GM21528 (cell line): ENCODE results near the gene NR1H3.
A peak's percentile ranks its signal among the peaks of the same experiment; 100 is the strongest.

Experiments used
- ATAC-seq: cut with Tn5 transposase; IDR thresholded peaks from one replicate; pipeline ENCODE4 v1.9.1; 2021; ENCODE audit warnings: mild to moderate bottlenecking, moderate library complexity; ENCODE audit not compliant: unreplicated experiment, low FRiP score

Gene NR1H3

DNA sequence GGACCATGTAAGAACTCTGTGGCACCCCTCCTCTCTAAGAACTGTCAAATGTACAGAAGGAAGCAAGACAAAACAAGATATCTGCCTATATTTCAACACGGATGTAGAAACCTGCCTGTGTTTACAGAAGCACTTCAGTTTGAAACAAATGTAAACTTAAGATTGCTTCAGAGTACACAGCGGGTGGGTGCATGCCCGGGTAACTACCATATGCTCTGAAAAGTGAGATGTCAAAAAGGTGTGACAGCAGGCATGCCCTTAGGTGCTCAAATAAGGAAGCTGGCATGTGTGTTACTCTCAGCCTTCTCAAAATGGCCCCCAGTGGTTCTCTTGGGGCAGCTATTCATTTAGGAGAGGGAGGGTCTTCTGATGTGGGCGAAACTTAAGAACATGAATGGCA, 14.3 kb upstream of the NR1H3 start:
- no peak for ATAC-seq

DNA sequence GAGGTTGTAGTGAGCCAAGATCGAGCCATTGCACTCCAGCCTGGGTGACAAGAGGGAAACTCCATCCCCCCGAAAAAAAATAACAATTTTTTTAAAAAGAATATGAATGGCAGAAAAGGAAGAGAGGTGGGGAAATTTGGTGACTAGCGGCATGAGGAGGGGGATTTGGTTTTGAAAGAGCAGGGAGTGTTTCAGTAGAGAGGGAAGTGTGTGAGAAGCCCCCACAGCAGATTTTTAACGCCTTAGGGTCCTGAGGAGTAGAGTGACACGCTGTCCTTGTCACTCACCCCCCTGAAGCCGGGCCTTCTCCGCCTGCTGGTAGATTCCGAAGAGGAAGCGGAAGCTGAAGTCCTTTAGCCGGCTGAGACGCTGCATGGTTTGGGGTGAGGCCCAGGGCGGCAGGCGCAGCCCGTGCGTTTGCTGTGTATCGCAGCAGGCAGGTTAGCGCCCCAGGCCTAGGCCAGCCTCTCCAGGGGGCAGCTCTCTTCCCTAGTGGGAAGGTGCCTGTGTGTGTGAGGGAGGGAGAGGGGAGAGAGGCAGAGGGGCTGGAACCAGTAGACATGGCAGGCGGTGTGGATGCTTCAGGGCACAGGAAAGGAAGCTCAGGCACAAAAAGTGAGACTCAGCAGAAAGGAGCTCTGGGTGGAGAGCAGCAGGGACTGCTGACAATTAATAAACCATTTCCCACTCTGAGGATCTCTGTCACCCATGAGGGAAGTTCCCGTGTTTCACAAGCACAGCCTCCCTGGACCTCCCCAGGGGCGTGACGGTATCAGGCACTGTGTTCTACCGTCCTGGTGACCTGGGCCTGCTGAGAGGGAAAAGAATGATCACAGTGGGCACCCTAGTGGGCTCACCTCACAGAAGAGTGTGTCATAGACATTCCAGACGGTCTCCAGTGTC, 13.1 kb upstream of the NR1H3 start:
- no peak for ATAC-seq

DNA sequence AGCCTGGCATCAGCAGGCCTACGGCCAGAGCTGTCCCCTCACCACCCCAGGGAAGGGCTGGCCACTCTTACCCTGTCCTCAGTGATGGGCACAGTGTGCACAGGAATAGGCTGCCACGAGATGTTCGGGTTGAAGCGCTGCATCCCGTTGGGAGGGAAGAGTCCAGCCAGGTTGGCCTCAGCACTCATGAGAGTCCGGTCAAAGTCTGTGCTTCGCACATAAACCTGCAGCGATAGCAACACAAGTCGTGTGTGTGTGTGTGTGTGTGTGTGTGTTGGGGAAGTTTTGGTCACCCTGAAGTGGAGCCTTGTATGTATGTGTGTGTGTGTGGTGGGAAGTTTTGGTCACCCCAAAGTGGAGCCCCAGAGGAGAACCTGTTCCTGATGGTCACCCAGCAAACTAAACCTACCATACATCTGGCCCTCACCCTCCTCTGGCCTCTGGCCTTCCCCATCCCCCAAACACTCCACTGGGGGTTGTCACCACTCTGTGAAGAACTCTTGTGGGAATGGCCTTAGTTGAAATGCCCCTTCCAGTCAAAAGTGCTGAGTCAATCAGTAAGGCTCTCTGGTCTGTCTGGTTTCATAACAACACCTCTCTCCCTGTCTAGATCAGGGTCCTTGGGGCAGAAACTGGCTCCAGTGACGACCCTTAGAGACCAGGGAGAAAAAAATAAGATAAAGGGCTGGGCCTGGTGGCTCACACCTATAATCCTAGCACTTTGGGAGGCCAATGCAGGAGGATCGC, 12.0 kb upstream of the NR1H3 start:
- ATAC-seq = no peak

DNA sequence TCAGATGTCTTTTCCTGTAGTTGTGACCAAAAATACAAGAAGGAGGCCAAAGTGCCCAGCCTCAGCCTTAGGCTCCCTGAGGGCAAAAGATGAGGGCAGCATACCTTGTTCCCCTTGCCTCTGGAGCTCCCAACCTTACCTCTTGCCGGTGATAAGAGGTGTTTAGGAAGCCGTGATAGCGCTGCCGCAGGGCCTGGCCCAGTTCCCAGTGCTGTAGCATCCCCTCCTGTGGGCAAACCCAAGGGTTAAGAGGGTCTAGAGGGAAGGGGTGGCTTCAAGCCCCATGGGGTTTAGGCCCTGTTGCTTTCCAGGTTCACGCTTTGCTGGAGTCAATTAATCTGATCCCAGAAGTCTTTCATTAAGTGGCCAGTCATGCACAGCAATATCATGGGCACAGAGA, 10.3 kb upstream of the NR1H3 start:
- no peak for ATAC-seq

DNA sequence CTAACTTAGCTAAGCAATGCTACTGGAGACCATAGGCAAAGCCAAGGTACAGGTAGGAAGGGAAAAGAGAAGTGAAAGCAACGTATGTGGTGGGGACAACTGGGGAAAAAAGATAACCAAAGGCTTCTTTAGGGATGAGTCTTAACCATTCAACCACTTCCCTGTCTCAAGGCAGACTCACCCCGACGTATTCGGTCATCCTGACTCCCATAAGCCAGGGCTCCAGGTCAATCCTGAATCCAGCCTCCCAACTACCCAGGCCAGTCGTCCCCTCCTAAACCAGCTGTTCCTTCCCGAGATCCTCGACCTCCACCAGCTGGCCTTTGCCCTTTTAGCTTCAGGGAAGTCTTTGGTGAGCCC, 9.5 kb upstream of the NR1H3 start:
- ATAC-seq = peak; percentile 22

DNA sequence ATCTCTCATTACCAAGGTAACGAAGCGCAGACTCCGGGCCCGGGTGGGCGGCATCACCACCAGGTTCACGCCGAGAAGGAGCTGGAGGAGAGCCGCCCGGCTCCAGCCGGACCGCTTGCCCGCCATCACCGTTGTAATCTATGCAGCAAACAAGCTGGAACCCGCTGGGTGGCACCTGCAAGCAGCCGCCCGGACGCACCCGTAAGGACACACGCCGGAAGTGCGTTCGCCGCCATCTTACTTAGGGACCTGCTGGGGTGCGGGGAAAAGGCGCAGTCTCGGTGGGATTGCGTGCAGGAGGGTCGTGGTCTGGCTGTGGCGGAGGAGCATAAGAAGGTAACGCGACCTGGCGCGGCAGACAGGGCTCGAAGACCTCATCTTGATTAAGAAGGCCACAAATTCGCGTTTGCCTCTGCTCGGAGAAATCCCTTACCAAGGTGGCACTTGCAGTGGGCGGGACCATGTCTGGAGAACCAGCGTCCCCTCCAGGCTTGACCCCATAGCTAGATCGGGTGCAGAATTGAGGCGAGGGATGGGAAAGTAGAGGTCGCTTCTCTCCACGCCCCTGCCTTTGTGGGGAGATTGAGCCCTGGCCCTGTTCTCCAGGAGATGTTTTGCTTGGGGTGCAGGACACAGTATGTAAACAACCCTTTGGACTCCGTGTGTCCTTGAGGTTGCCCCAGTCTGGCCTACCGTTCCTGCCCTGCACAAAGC, 9.0 kb upstream of the NR1H3 start, which contains the start of gene ACP2:
Gene ACP2, minus strand, starts transcription at position 151 of the 714 bp plus-strand sequence. Its CDS starts 25 bp downstream, at position 126.
- ATAC-seq = peak; percentile 94

DNA sequence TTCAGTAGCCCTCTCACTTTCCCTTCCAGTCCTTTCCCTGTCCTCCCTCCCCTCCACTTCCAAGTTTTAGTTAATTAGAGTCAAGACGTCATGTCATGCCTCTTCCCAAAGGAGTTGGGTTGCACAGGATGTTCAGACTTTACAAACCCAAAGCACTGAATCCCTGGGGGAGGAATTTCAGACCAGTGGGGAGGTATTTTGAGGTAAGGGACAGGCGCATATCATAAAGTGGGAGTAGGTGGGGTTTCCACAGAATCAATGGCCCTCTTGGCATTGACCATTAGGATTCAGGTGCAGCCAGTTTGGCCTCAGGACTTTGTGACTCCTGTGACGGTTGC, 8.4 kb upstream of the NR1H3 start:
- no peak for ATAC-seq

DNA sequence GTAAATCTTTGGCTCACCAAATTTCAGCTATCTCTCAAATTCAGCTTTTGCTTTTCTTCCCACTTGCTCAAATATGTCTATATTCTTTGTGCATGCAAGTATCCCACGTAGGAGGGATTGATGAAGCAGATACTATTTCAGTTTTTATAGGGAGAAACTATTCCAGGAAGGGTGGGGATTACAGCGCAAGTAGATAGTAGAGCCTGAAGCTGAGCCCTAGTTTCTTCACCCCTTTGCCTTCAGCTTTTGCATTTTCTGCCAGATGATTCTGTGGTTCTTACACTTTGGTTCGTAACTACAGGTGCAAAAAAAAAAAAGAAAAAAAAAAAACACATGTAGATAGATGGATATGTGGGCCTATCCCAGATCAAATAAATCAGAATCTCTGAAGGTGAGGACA, 6.0 kb upstream of the NR1H3 start:
- ATAC-seq = no peak

DNA sequence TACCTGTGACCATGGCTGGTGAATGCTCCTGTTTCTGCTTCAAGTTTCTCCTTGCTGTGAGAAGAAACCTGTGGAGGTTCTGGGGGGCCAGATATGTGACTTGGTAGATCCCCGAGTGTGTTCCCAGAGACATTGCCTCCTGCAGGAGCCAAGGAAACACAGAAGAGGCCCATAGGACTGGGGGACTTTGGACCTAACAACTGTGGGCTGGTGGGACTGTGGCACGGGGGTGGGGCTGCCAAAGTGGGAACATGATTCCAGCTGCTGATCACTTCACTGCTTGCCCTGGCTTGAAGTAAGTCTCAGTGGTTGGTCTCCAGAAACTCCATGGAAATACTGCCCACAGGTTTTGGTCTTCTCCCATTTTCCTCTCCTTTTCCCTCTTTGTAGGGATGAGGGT, 4.1 kb upstream of the NR1H3 start:
- ATAC-seq = no peak

DNA sequence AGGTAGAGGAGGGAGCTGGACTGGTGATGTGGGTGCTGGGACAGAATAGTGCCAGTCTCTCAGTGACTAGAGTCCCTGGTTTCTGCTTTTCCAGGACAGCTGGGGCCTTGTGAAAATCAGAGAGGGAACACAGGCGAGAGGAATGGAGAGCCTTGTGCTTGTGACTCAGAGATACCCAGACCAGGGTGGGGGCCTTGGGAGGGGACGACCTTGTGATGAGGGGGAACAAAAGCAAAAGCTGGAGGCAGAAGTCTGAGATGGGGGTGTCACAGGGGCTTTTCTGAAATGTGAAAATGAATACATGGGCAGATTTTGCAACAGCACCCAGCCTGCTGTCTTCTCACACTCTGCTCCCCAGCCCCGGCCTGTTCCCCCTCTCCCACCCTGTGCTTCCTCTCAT, 3.4 kb upstream of the NR1H3 start:
- ATAC-seq = no peak

DNA sequence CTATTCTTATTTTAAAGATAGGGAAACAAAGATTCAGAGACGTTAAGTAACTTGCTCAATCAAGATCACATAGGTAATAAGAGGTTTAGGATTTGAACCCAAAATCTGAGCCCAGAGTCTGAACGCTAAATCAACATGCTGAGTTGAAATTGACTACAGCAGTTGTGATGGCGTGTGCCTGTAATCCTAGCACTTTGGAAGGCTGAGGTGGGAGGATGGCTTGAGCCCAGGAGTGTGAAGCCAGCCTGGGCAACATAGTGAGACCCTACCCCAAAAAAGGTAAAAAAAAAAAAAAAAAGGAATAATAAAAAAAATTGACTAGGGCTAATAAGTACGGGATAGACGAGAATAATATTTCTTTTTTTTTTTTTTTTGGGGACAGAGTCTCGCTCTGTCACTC, 1.4 kb upstream of the NR1H3 start:
- ATAC-seq = no peak

DNA sequence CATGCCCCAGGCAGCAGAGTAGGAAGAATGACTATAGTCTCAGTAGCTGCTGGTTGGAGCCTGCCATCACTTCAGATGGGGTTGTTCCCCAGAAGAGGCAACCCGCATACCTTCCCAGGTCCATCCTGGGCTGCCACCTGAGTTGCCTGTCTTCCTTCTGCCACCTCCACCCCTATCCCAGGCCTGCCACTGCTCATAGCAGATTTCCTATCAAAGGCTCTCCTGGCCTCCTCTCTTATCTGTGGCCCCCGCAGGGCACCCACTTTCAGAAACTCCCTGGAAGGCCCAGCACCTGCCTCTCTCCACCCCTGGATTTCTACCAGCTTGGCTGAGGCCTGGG, 649 bp upstream of the NR1H3 start:
- ATAC-seq = no peak

DNA sequence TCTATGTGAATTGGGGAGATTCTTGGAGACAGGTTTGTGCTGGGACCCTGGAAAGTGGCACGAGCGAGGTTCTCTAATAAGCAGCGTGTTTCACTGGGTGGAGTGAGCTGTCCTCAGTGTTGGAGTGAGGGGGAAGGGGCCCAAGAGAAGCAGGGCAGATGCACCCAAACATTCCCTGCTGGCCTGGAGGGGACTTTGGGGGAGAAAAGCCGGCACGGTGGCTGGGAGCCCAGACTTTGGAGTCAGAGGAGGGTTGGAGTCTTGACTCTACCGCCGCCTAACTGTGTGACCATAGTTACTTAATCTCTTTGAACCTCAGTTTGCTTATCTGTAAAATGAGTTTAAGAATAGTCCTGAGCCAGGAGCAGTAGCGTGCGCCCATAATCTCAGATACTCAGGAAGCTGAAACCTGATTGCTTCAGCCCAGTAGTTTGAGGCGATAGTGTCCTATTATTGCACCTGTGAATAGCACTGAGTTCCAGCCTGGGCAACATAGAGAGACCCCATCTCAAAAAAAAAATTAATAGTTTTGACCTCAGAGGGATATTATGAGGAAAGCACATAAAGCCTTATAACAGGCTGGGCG, 614 bp downstream of the NR1H3 start:
- ATAC-seq = no peak

DNA sequence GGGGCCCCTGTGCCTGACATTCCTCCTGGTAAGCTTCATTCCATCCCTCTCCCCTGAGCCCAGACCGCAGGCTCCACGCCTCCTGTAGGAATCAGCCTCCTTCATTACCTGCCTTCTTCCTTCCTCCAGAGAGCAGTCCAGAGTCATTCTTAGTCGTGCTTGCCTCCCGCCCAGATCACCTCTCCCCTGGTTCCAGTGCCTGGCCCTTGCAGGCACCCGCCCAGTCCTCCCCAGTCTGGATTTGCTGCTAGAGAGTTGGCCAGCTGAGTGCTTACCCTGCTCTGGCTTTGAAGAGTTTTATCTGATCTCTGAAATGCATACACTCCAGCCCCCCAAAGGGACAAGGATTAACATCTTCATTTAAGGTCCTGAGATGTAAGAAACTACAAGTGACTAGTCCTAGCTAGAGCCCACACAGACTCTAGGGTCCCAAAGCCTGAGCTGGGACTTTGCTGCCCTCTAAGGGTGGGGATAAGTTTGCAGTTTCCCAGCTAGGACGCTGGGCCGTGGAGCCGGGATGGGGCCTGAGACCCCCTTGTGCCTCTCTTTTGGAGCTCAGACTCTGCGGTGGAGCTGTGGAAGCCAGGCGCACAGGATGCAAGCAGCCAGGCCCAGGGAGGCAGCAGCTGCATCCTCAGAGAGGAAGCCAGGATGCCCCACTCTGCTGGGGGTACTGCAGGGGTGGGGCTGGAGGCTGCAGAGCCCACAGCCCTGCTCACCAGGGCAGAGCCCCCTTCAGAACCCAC, 1.6 kb downstream of the NR1H3 start:
- ATAC-seq = no peak

DNA sequence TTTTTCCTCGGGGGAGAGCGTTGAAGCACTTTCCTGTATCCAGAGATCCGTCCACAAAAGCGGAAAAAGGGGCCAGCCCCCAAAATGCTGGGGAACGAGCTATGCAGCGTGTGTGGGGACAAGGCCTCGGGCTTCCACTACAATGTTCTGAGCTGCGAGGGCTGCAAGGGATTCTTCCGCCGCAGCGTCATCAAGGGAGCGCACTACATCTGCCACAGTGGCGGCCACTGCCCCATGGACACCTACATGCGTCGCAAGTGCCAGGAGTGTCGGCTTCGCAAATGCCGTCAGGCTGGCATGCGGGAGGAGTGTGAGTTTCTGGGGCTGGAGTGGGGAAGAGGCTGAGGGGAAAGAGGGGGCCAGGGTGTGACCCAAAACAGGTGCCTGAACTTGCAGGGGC, 2.6 kb downstream of the NR1H3 start:
- no peak for ATAC-seq

DNA sequence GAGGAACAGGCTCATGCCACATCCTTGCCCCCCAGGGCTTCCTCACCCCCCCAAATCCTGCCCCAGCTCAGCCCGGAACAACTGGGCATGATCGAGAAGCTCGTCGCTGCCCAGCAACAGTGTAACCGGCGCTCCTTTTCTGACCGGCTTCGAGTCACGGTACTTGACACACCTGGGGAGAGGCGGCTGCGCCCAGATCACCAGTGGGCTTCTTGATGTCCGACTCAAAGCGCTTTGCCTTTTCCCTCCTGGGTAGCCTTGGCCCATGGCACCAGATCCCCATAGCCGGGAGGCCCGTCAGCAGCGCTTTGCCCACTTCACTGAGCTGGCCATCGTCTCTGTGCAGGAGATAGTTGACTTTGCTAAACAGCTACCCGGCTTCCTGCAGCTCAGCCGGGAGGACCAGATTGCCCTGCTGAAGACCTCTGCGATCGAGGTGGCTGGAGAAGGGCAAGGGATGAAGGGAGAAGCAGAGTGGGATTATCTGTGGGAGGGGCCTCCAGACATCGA, 3.5 kb downstream of the NR1H3 start:
- ATAC-seq = no peak

DNA sequence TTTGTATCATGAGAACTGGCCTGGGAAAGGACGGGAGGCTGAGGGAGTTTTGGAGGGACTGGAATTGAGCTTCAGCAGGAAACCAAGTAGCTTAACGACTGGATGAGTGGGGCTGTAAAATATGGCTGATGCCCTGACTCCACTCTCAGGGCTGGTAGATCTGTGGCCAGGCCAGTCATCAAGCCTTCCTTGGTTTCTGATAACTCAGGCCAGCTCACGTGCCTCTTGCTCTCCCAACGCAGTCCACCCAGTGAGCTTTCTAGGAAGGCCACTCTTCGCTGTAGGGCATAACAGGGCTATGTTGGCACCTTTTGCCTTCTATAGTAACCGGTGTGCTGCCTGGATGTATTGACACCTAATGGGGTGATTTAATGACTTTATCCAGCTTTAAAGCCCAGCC, 6.3 kb downstream of the NR1H3 start:
- ATAC-seq = no peak

DNA sequence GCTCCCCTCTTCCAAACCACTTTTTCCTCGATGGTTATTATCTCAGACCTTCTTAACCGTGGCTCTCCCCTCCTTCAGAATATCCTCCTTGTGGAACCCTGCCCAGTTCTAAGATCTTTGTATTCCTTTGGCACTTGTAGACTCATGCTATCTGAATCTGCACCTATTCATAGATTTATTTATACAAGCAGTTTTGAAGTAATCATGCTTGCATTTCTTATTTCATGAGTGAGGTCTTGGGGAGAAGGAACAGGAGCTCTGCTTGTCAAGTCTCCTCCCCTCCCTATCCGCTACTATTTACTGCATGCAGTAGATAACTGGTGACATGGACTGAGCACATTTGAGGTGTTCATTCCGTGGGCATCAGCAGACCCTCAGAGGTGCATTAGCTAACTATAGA, 6.7 kb downstream of the NR1H3 start:
- no peak for ATAC-seq

DNA sequence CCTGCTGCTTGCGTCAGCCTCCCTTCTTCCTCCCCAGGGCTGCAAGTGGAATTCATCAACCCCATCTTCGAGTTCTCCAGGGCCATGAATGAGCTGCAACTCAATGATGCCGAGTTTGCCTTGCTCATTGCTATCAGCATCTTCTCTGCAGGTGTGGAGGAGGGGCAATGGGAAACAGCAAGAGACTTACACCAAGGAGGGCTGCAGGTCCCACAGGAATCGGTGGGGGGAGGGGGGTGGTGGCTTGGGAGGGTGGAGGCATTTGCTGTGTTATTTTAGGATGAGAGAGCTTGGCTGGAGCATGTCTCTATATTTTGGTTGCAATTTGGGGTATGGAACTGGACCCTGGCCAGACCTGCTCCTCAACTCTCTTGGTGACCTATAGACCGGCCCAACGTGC, 10.1 kb downstream of the NR1H3 start:
- ATAC-seq = no peak

DNA sequence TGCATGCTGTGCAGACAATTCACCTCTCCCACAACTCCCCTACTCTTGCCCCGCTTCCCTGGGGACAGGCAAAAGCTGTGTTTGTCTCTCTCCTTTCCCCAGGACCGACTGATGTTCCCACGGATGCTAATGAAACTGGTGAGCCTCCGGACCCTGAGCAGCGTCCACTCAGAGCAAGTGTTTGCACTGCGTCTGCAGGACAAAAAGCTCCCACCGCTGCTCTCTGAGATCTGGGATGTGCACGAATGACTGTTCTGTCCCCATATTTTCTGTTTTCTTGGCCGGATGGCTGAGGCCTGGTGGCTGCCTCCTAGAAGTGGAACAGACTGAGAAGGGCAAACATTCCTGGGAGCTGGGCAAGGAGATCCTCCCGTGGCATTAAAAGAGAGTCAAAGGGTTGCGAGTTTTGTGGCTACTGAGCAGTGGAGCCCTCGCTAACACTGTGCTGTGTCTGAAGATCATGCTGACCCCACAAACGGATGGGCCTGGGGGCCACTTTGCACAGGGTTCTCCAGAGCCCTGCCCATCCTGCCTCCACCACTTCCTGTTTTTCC, 10.7 kb downstream of the NR1H3 start:
- ATAC-seq = no peak
